Stimulated activated CD4-positive, alpha-beta T cell treated with anti-CD3 and anti-CD28 coated beads, Interleukin-4, amount 100 ng/mL, for 24 hours (primary cell): ENCODE data around the gene PPP4R3C.
"Not testable (repeated sequence)": the region's sequence is repeated elsewhere in the genome, so short reads cannot be mapped to it uniquely, and the experiment has no call there.

Source experiments
- DNase-seq: peaks from one replicate; pipeline ENCODE4 v3.0.0-alpha.2; 2020

PPP4R3C gene

DNA sequence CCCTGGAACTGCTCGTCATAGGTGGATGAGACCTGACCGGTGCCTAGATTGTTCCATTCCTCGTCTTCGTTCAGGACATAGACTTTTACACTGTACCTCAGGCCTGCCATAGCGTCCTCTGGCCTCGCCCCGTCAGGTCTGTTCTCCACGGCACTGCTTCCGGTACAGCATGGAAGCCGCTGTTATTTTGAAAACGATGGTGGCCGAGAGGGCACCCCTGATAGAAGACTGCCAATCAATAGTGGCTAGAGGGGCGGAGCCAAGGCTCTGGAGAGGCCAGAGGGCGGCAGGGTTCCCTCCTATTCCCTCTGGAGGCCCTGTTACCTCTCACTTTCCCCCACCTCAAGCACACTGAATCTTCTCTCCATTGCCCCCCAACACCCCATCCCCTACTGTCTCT is at the start of gene PPP4R3C:
Gene PPP4R3C, minus strand, starts transcription at position 155 of the 400 bp plus-strand sequence. Its CDS starts 45 bp downstream, at position 110.
- DNase-seq: no peak

DNA sequence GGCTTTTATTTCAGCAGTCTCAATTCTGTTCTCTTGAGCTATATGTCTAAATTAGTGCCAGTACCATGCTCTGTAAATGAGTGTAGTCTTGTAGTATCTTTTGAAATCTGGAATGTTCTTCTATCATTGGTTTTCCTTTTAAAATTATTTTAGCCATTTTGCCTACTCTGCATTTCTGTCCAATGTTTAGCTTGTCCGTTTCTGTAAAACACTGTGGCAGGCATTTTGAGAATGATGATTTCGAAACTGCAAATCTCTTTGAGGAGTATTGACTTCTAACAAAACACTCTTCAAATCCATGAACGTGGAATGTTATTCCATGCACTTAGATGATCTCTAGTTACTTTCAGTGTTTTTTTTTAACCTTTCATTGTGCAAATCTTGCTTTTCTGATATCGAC is 28.3 kb upstream of the PPP4R3C start:
- DNase-seq: no peak

DNA sequence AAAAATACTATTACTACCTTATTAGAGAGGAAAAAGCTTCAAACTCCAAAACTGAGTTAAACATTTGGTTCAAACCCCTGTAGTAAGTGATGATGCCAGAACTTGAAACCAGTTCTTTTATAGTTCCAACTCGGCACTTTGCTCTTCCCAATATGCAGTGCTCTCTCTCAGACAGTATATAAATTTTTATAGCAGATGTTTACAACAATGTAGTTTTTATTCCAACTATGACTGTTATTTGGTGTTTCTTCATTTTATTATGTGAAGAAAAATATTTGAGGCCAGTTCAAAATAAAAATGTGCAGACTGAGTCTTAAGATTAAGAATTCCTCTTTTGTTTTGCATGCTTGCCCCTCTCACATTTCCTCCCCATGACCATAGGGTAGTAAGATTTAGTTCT is 2.9 kb upstream of the PPP4R3C start:
- no peak for DNase-seq

DNA sequence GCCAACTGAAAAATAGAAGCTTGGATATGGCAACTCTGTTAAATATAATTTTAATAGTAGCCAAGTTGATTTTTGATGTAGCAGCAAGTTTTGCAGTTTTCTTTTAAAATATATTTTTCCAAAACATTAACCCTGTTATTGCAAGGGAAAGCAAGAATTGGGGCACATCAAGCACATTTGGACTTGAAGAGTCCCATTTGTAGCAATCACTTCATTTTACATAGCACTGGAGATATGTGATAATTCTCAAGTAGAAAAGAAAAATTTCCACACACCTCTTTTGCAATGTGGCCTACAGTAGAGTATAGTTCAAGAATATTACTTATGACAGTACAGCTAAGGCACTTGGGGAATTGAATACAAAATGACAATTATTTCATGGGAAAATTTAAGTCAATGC is 1.9 kb upstream of the PPP4R3C start:
- no peak for DNase-seq

DNA sequence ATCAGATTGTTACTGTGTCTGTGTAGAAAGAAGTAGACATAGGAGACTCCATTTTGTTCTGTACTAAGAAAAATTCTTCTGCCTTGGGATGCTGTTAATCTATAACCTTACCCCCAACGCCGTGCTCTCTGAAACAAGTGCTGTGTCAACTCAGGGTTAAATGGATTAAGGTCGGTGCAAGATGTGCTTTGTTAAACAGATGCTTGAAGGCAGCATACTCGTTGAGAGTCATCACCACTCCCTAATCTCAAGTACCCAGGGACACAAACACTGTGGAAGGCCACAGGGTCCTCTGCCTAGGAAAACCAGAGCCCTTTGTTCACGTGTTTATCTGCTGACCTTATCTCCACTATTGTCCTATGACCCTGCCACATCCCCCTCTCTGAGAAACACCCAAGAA is 4.0 kb downstream of the PPP4R3C start:
- not testable (repeated sequence) for DNase-seq

DNA sequence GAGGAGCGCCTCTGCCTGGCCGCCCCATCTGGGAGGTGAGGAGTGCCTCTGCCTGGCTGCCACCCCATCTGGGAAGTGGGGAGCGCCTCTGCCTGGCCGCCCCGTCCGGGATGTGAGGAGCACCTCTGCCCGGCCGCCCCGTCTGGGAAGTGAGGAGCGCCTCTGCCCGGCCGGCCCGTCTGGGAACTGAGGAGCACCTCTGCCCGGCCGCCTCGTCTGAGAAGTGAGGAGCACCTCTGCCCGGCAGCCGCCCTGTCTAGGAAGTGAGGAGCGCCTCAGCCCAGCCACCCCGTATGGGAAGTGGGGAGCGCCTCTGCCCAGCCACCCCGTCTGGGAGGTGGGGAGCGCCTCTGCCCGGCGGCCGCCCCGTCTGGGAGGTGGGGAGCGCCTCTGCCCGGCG is 4.6 kb downstream of the PPP4R3C start:
- not testable (repeated sequence) for DNase-seq

DNA sequence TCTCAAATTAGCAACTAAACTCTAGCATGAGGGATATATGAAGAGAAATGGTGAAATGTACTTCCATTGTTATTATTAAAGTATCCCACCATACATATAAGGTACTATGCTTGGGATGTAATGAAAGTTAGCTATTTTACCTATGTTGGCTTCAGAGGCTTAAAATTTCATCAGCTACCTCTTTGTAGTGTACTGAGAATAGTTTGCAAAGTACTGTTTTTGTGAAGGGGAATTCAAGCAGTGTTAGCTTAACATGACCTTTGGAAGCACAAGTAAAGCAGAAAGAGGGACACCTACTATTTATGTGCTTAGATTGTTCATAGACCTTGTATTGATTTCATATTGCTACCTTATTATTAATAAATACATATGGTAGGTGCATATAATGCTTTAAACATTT is 11.8 kb downstream of the PPP4R3C start:
- DNase-seq: no peak

DNA sequence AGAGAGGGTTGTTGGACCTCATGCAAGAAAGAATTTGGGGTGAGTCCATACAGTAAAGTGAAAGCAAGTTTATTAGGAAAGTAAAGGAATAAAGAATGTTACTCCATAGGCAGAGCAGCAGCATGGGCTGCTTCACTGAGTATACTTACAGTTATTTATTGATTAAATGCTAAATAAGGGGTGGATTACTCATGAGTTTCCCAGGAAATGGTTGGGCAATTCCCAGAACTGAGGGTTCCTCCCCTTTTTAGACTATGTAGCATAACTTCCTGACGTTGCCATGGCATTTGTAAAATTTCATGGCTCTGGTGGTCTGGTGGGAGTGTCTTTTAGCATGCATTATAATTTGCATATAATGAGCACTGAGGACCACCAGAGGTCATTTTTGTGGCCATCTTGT is 16.7 kb downstream of the PPP4R3C start:
- no peak for DNase-seq

DNA sequence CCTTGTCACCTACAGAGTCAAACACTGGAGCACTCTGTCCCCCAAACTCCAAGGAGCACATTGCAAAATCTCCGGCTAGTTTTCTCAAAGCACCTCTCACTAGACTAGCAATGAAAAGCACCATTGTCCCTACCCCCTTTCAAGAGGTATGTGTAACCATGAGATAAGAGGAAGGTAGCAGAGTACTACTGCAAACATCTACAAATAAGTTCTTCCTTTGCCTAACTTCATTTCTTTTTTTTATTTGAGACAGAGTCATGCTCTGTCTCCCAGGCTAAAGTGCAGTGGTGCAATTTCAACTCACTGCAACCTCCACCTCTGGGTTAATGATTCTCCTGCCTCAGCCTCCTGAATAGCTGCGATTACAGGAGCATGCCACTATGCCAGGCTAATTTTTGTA is 17.7 kb downstream of the PPP4R3C start:
- DNase-seq: no peak

DNA sequence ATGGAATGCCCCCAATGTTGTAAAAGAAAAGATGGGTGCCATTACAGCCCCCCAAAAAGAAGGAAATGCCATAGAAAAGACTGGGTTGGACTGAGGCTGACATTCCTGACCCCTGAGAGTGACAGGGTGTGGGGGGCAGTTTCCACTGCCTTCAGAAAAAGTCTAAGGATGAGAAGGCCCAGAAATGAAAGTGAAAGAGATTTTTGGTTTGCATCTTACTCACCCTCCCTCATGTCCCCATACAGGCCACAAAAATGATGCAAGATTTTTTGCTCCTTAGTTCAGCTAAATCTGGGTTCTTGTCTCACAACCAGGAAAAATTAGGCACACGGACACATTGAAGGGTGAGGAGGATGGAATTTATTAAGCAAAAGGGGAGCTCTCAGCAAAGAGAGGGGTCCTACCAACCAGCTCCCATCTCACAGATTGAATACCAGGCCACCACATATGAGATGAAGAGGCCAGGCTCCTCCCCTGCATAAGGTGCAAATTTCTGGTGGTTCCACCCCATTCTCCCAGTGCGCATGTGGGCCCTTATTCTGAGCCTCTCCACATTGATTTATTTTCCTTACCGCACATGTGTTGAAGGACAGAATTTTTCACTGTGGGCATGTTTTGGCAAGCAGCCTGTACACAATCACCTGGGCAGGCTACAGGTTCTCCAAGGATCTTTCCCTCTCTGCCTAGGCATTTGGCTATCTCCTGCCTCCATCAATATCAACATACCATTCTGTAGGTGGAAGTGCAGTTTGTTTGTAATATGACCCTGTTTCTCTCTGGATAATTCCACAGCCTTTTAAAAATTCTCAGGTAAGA is 18.8 kb downstream of the PPP4R3C start:
- DNase-seq: no peak

DNA sequence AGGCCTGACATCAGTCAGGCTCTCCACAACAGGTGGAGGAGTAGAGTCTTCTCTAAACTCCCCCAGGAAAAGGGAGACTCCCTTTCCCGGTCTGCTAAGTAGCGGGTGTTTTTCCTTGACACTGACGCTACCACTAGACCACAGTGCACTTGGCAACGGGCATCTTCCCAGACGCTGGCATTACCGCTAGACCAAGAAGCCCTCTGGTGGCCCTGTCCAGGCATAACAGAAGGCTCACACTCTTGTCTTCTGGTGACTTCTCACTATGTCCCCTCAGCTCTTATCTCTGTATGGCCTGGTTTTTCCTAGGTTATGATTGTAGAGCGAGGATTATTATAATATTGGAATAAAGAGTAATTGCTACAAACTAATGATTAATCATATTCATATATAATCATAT is 20.7 kb downstream of the PPP4R3C start:
- not testable (repeated sequence) for DNase-seq

DNA sequence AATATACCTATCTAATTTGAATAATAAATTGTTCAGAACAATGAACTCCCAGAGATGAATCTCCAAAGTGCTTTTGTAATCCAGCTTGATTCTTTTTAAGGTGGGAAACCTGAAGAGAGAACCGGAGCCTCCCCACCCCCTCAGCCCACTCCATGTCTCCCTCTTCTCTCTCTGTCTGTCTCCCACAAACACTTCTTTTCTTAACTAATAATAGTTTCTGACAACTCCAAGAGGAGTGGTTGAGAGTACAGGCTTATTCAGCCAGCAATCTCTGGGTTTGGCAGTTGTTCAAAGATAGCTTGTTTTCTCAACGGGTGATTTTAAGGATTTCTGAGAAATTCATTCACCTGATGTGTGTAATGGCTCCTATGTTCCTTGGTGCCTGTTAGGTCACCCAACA is 23.4 kb downstream of the PPP4R3C start:
- no peak for DNase-seq

DNA sequence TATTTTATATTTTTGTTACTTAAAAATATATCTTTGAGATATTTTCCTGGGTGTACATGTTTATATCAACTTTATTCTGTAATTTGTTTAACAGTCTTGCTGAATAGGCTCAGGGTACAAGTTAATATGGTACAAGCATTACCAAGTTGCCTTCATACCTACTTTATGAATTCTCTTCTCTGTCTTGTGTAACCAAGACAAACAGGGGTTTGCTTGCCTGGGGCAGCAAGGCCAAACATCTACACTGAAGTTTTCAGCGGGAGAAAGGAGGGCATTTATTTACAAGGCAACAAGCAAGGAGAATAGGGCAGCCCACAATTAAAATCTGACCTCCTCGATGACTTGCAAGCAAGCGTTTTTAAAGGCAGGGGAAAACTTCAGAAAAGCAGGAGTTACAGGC is 24.2 kb downstream of the PPP4R3C start:
- no peak for DNase-seq

DNA sequence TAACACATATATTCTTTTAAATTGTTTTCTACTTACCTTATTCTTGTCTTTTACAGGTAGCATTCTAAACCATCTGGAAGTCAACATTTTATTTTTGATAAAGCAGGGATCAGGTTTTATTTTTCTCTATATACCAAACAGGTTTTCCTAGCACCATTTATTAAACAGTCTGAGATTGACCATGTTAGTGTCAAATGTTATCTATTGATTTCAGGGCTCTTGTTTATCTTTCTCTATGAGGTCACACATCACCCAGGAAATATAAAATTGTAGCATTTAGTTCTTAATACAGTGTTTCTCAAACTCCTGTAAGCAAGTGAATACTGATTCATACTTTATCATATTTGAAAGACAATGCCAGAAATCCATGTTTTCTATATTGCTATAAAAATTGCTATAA is 28.1 kb downstream of the PPP4R3C start:
- no peak for DNase-seq
